HG03045 (cell line): ENCODE measurements around the gene DRAXIN.

Source experiments
- ATAC-seq: cut with Tn5 transposase; IDR thresholded peaks from one replicate; pipeline ENCODE4 v1.9.1; 2021; ENCODE audit warnings: mild to moderate bottlenecking, moderate library complexity; ENCODE audit not compliant: unreplicated experiment

Gene DRAXIN

GRCh38 chr1:11654939-11655808 lies 36.3 kb upstream of the DRAXIN start:
- ATAC-seq, result peak; percentile 18

- ATAC-seq, result no peak
These were observed 33.9 kb upstream of the DRAXIN start for GRCh38 chr1:11657654-11658053.

GRCh38 chr1:11658542-11658941 lies 33.0 kb upstream of the DRAXIN start:
- ATAC-seq, result no peak

GRCh38 chr1:11659748-11660147 lies 31.8 kb upstream of the DRAXIN start:
- no peak for ATAC-seq

- no peak for ATAC-seq
These were observed 30.4 kb upstream of the DRAXIN start for GRCh38 chr1:11661103-11661502.

GRCh38 chr1:11664336-11665065 lies 27.0 kb upstream of the DRAXIN start:
- peak; percentile 41 for ATAC-seq

- ATAC-seq, result no peak
These were observed 23.0 kb upstream of the DRAXIN start for GRCh38 chr1:11668516-11668915.

GRCh38 chr1:11670747-11671146 lies 20.8 kb upstream of the DRAXIN start:
- no peak for ATAC-seq

- no peak for ATAC-seq
These were observed 20.3 kb upstream of the DRAXIN start for GRCh38 chr1:11671205-11671543.

GRCh38 chr1:11671544-11672286 lies 19.8 kb upstream of the DRAXIN start:
- no peak for ATAC-seq

- no peak for ATAC-seq
These were observed 18.3 kb upstream of the DRAXIN start for GRCh38 chr1:11673089-11673769.

- no peak for ATAC-seq
These were observed 17.0 kb upstream of the DRAXIN start for GRCh38 chr1:11674488-11674887.

- ATAC-seq, result no peak
These were observed 16.2 kb upstream of the DRAXIN start for GRCh38 chr1:11675325-11675724.

- ATAC-seq, result no peak
These were observed 15.0 kb upstream of the DRAXIN start for GRCh38 chr1:11676386-11677103.

- no peak for ATAC-seq
These were observed 13.1 kb upstream of the DRAXIN start for GRCh38 chr1:11678442-11678841.

- peak; percentile 24 for ATAC-seq
These were observed 11.0 kb upstream of the DRAXIN start for GRCh38 chr1:11680270-11681070.

GRCh38 chr1:11681071-11681771 lies 10.3 kb upstream of the DRAXIN start, which contains the start of gene MAD2L2:
TSS of gene MAD2L2 (minus strand) at chr1:11681148. CDS start at chr1:11680601, 547 bp downstream.
- ATAC-seq, result peak; percentile 79

- no peak for ATAC-seq
These were observed 9.2 kb upstream of the DRAXIN start for GRCh38 chr1:11682287-11682771.

GRCh38 chr1:11682799-11683198 lies 8.7 kb upstream of the DRAXIN start:
- ATAC-seq, result no peak
